DND-41 (cell line): ENCODE results near the gene DUT.

Source experiments
- ATAC-seq: fragments of 200-7000 bp; cut with Tn5 transposase; 3 replicates; pipeline ENCODE4 v1.9.1; 2021; ENCODE audit warnings: low read depth; ENCODE audit not compliant: insufficient read depth
- DNase-seq: peaks from one replicate; pipeline ENCODE4 v3.0.0-alpha.2; 2020
- H2AFZ ChIP-seq: 2 replicates; pipeline ENCODE4 v1.6.0; 2012; ENCODE audit warnings: low read depth, low read length
- H3K27ac ChIP-seq: 2 replicates; pipeline ENCODE4 v1.5.1; 2012; ENCODE audit warnings: low read length, inconsistent platforms
- H3K27me3 ChIP-seq: fragments of 200-600 bp; sonication (generic); 2 replicates; pipeline ENCODE4 v1.6.0; 2012; ENCODE audit warnings: low read length, mild to moderate bottlenecking, inconsistent platforms; ENCODE audit not compliant: insufficient read depth, poor library complexity
- H3K36me3 ChIP-seq: 2 replicates; pipeline ENCODE4 v1.5.1; 2012; ENCODE audit warnings: low read length, inconsistent platforms; ENCODE audit not compliant: insufficient read depth
- H3K4me1 ChIP-seq: 2 replicates; pipeline ENCODE4 v1.5.1; 2012; ENCODE audit warnings: mild to moderate bottlenecking, low read length; ENCODE audit not compliant: insufficient read depth
- H3K4me2 ChIP-seq: 2 replicates; pipeline ENCODE4 v1.6.0; 2012; ENCODE audit warnings: mild to moderate bottlenecking, moderate library complexity, low read length, inconsistent platforms; ENCODE audit not compliant: insufficient read depth
- H3K4me3 ChIP-seq, 2 experiments: fragments of 200-600 bp in 1 of 2; shearing (Covaris generic) in 1 of 2; 2 replicates each; pipeline ENCODE4 v1.5.1; 2012 to 2016; ENCODE audit warnings: inconsistent platforms in 2 of 2, low read length in 2 of 2, mild to moderate bottlenecking in 2 of 2, low read depth in 1 of 2, moderate library complexity in 1 of 2
- H3K79me2 ChIP-seq: 2 replicates; pipeline ENCODE4 v1.6.0; 2012; ENCODE audit warnings: low read length, inconsistent platforms; ENCODE audit not compliant: insufficient read depth
- H3K9ac ChIP-seq: 2 replicates; pipeline ENCODE4 v1.6.0; 2012; ENCODE audit warnings: low read depth, mild to moderate bottlenecking, inconsistent platforms, low read length, moderate library complexity
- H3K9me3 ChIP-seq: 2 replicates; pipeline ENCODE4 v1.5.1; 2012; ENCODE audit warnings: low read length, moderate library complexity, mild to moderate bottlenecking, inconsistent platforms; ENCODE audit not compliant: insufficient read depth, severe bottlenecking
- H4K20me1 ChIP-seq: 2 replicates; pipeline ENCODE4 v1.6.0; 2012; ENCODE audit warnings: low read length; ENCODE audit not compliant: insufficient read depth
- EZH2 ChIP-seq: IDR thresholded peaks from 3 replicates; pipeline ENCODE4 v1.6.1; 2012; ENCODE audit warnings: borderline replicate concordance, low read depth, mild to moderate bottlenecking, moderate library complexity, low read length, inconsistent platforms; ENCODE audit not compliant: severe bottlenecking
- TF ChIP-seq, protein P1 (sequence below): IDR thresholded peaks from 2 replicates; pipeline ENCODE4 v1.5.1; 2012; ENCODE audit warnings: borderline replicate concordance, low read length, moderate library complexity, mild to moderate bottlenecking; ENCODE audit not compliant: poor library complexity, severe bottlenecking; ENCODE audit errors: extremely low read depth

DUT gene

DNA sequence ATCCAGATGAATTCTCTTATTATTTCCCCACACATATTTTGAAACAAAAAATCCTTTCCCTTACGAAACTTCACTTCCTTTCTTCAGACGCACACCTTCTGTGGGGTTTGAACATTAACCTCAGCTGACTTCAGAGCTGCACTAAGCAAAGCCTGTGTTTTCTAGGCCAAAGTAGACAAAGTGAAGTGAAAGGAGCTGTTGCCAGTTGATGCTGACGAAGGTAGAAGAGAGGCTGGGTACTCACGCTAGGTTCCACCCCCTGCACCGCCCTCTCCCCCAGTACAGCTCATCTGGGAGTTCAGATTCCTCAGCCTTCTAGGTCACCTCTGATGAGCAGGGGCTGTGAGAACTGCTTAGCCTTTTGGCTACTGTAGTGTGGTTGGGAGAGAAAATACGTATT is 24.1 kb downstream of the DUT start:
- Histone ChIP-seq H3K9me3 (no peaks in the 10 kb centered on the region), H3K4me3 (no peak overlapping the region), H2AFZ (no peak overlapping the region), H3K4me2 (no peak overlapping the region), H3K27me3 (no peaks in the 10 kb centered on the region), H4K20me1 (no peaks in the 10 kb centered on the region), H3K4me1 (peaks cover 11% of the 10 kb centered on the region), H3K9ac (no peak overlapping the region), H3K36me3 (no peaks in the 10 kb centered on the region), H3K27ac (no peak overlapping the region), H3K79me2 (no peaks in the 10 kb centered on the region)
- no peak for ATAC-seq
- no peak for DNase-seq
- no peak for TF ChIP-seq EZH2
- TF ChIP-seq, protein P1, sequence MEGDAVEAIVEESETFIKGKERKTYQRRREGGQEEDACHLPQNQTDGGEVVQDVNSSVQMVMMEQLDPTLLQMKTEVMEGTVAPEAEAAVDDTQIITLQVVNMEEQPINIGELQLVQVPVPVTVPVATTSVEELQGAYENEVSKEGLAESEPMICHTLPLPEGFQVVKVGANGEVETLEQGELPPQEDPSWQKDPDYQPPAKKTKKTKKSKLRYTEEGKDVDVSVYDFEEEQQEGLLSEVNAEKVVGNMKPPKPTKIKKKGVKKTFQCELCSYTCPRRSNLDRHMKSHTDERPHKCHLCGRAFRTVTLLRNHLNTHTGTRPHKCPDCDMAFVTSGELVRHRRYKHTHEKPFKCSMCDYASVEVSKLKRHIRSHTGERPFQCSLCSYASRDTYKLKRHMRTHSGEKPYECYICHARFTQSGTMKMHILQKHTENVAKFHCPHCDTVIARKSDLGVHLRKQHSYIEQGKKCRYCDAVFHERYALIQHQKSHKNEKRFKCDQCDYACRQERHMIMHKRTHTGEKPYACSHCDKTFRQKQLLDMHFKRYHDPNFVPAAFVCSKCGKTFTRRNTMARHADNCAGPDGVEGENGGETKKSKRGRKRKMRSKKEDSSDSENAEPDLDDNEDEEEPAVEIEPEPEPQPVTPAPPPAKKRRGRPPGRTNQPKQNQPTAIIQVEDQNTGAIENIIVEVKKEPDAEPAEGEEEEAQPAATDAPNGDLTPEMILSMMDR, result no peak

DNA sequence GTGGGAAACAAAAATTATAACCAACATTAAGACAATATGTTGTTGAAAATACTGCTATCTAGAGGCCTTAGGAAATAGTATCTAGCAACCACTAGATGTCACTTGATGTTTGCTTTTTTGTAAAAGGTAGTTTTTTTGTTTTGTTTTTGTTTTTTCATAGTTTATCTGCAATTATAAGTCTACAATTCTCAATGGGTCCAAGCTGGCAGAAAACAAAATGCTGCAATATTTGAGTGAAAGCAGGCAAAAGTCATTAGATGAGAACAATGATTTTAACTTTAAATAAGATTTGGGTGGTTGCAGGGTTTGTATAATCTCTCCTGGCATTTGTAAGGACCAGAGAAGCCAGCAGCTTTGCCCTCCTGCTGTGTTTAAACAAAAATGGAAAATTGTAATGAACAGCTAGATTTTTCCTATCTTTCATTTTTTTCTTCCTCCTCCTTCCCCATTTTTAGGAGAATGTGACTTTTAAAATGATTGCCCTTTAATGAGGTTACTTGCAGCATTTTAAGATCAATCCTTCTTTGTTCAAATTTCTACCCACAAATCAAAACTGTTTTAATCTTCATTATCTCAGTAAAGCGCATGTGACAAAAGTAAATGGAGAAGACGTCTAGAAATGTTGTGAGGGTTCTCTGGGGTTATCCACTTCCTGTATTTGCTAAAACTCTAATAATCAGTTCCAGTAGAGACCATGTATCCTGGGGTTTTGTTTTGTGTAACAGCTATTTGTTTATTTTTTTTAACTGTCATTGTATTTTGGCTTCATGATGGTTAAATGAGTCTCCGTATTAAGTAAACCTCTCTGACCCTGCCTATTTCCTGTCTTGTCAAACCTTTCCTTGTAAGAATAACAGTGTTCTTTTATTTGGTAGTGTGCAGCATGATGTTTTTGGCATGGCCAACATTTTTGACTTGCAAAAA is 27.3 kb downstream of the DUT start:
- H3K36me3 ChIP-seq, result no peaks in the 10 kb centered on the region
- no peaks in the 10 kb centered on the region for H3K27me3 ChIP-seq
- H3K9ac ChIP-seq, result no peak overlapping the region
- H3K27ac ChIP-seq, result no peak overlapping the region
- no peaks in the 10 kb centered on the region for H4K20me1 ChIP-seq
- H3K79me2 ChIP-seq, result no peaks in the 10 kb centered on the region
- ATAC-seq (no peak), DNase-seq (no peak)
- H3K4me1 ChIP-seq, result peaks cover 16% of the 10 kb centered on the region
- no peak for TF ChIP-seq EZH2
- TF ChIP-seq, protein P1, result peak; percentile 61
- H2AFZ ChIP-seq, result no peak overlapping the region
- H3K4me3 ChIP-seq, result no peak overlapping the region
- no peak overlapping the region for H3K4me2 ChIP-seq
- no peaks in the 10 kb centered on the region for H3K9me3 ChIP-seq

DNA sequence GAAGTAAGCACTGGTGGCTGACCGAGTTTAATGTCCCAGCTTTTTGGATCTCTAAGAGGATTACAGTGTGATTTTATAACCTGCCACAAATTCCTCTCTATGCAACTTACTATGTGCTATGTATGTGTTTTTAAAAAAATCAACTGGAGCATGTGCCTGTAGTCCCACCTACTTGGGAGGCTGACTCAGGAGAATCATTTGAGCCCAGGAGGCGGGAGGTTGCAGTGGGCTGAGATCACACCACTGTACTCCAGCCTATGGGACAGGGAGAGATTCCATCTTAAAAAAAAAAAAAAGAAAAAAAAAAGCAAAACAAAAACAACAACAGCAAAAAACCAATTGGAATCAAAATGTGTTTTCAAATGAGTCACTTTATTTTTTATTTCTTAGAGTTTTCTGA is 29.6 kb downstream of the DUT start:
- no peak overlapping the region for H3K4me3 ChIP-seq
- no peaks in the 10 kb centered on the region for H3K9me3 ChIP-seq
- DNase-seq (no peak), ATAC-seq (no peak)
- H3K27ac ChIP-seq, result no peak overlapping the region
- H3K79me2 ChIP-seq, result no peaks in the 10 kb centered on the region
- TF ChIP-seq EZH2, result no peak
- TF ChIP-seq, protein P1, result no peak
- no peaks in the 10 kb centered on the region for H3K36me3 ChIP-seq
- no peak overlapping the region for H3K4me2 ChIP-seq
- no peak overlapping the region for H2AFZ ChIP-seq
- no peaks in the 10 kb centered on the region for H4K20me1 ChIP-seq
- peaks cover 16% of the 10 kb centered on the region for H3K4me1 ChIP-seq
- no peaks in the 10 kb centered on the region for H3K27me3 ChIP-seq
- no peak overlapping the region for H3K9ac ChIP-seq
